Fibroblast of lung (primary cell): ENCODE measurements around the gene PDIA5. TPM values are rescaled to one million over a fixed set of nuclear protein-coding genes. Genes with fewer than 3 reads are reported as not detected.

Experiments
- DNase-seq, 2 donors: peaks; one replicate each; pipeline versions ENCODE4 v3.0.0 to v3.0.0-alpha.2; 2010; ENCODE audit warnings: low read depth in 2 of 2
- H2AFZ ChIP-seq: 2 replicates; pipeline ENCODE4 v1.5.1; 2012; ENCODE audit warnings: low read length, control low read depth, inconsistent platforms
- H3K27ac ChIP-seq: 2 replicates; pipeline ENCODE4 v1.5.1; 2011; ENCODE audit warnings: low read length, control low read depth; ENCODE audit not compliant: insufficient read depth
- H3K27me3 ChIP-seq: 2 replicates; pipeline ENCODE4 v1.5.1; 2011; ENCODE audit warnings: mild to moderate bottlenecking, low read length; ENCODE audit not compliant: control insufficient read depth, insufficient read depth
- H3K36me3 ChIP-seq: 2 replicates; pipeline ENCODE4 v1.5.1; 2011; ENCODE audit warnings: low read length; ENCODE audit not compliant: control insufficient read depth, insufficient read depth
- H3K4me1 ChIP-seq: 2 replicates; pipeline ENCODE4 v1.5.1; 2011; ENCODE audit warnings: low read length; ENCODE audit not compliant: control insufficient read depth, insufficient read depth; ENCODE audit errors: extremely low read depth
- H3K4me2 ChIP-seq: 2 replicates; pipeline ENCODE4 v1.5.1; 2011; ENCODE audit warnings: low read length, control low read depth; ENCODE audit not compliant: insufficient read depth; ENCODE audit errors: extremely low read depth
- H3K4me3 ChIP-seq, 4 experiments: fragments of 200-600 bp in 1 of 4; sonication (generic) in 1 of 4; replicated peaks in 1 of 4; 2 replicates each; pipeline ENCODE4 v1.5.1; 2011 to 2016; ENCODE audit warnings: low read length in 4 of 4, low read depth in 3 of 4, mild to moderate bottlenecking in 3 of 4, control low read depth in 2 of 4, inconsistent platforms in 1 of 4, mixed read lengths in 1 of 4; ENCODE audit not compliant: insufficient read depth in 1 of 4; ENCODE audit errors: control extremely low read depth in 1 of 4
- H3K79me2 ChIP-seq: 2 replicates; pipeline ENCODE4 v1.5.1; 2012; ENCODE audit warnings: mild to moderate bottlenecking, low read length, inconsistent platforms; ENCODE audit not compliant: control insufficient read depth, insufficient read depth
- H3K9ac ChIP-seq: 2 replicates; pipeline ENCODE4 v1.5.1; 2011; ENCODE audit warnings: mild to moderate bottlenecking, low read length, control low read depth; ENCODE audit not compliant: insufficient read depth
- H3K9me3 ChIP-seq: 2 replicates; pipeline ENCODE4 v1.5.1; 2012; ENCODE audit warnings: low read depth, low read length; ENCODE audit not compliant: control insufficient read depth, insufficient read depth
- H4K20me1 ChIP-seq: 2 replicates; pipeline ENCODE4 v1.5.1; 2011; ENCODE audit warnings: low read length; ENCODE audit not compliant: control insufficient read depth, insufficient read depth; ENCODE audit errors: extremely low read depth
- CTCF ChIP-seq, 2 donors: IDR thresholded peaks in 1 of 2; conservative IDR thresholded peaks in 1 of 2; 1 replicate in 1 of 2; 2 replicates in 1 of 2; pipeline ENCODE4 v1.5.1; 2011 to 2012; ENCODE audit warnings: low read length in 2 of 2, control low read depth in 1 of 2, inconsistent platforms in 1 of 2, low read depth in 1 of 2, mild to moderate bottlenecking in 1 of 2
- EZH2 ChIP-seq: IDR thresholded peaks from 2 replicates; pipeline ENCODE4 v1.5.1; 2012; ENCODE audit warnings: low read length, control low read depth, mild to moderate bottlenecking; ENCODE audit errors: missing control alignments
- polyA plus RNA-seq, 2 donors: library from polyadenylated mRNA; depleted of rRNA in 1 of 2; stranded (reverse) in 1 of 2; unstranded in 1 of 2; fragments of >200 nt; gene quantifications; 2 replicates each; pipeline ENCODE4 v1.2.1, GENCODE V29; 2011 to 2012; ENCODE audit warnings: missing spikeins in 1 of 2
- total RNA-seq: library from RNA; depleted of rRNA; stranded (reverse); fragments of >200 nt; gene quantifications from 2 replicates; pipeline ENCODE4 v1.2.1, GENCODE V29; 2014

PDIA5 gene
- total and polyA plus RNA-seq, 2 donors (not counting 1 experiment from before 2014, with no cell fraction given): 27.9 to 51.4 TPM

- H4K20me1 ChIP-seq: no peaks in the 10 kb centered on the region
- no peaks in the 10 kb centered on the region for H3K27me3 ChIP-seq
- no peak for DNase-seq
- H3K79me2 ChIP-seq: peaks cover 50% of the 10 kb centered on the region
- peak overlapping the region; percentile 78 for H3K27ac ChIP-seq
- peaks cover 2% of the 10 kb centered on the region for H3K4me1 ChIP-seq
- H3K9ac ChIP-seq: peak overlapping the region; percentile 90
- TF ChIP-seq EZH2: no peak
- no peak for TF ChIP-seq CTCF (conservative IDR thresholded peaks at IDR 0.05 in 1 of 2, IDR thresholded peaks at IDR 0.05 in 1 of 2; ENCODE audit: low read depth in 1 of 2, low read length in 2 of 2)
- H3K4me3 ChIP-seq: peak overlapping the region; percentile 69 to 90 (median 90)
- H3K4me2 ChIP-seq: peak overlapping the region; percentile 77
- H3K9me3 ChIP-seq: no peaks in the 10 kb centered on the region
- H3K36me3 ChIP-seq: no peaks in the 10 kb centered on the region
- peak overlapping the region; percentile 82 for H2AFZ ChIP-seq
Measured at GRCh38 chr3:123067689-123068600, 1.1 kb downstream of the PDIA5 start.

GRCh38 chr3:123068601-123069381, 2.0 kb downstream of the PDIA5 start:
- H3K4me3 ChIP-seq: peak overlapping the region; percentile 69 to 90 (median 90)
- H4K20me1 ChIP-seq: no peaks in the 10 kb centered on the region
- DNase-seq: no peak
- H3K4me1 ChIP-seq: peaks cover 2% of the 10 kb centered on the region
- H3K36me3 ChIP-seq: no peaks in the 10 kb centered on the region
- no peak overlapping the region for H3K9ac ChIP-seq
- no peaks in the 10 kb centered on the region for H3K27me3 ChIP-seq
- TF ChIP-seq EZH2 (no peak), CTCF (conservative IDR thresholded peaks at IDR 0.05 in 1 of 2, IDR thresholded peaks at IDR 0.05 in 1 of 2; ENCODE audit: low read depth in 1 of 2, low read length in 2 of 2) (no peak)
- H3K4me2 ChIP-seq: peak overlapping the region; percentile 17
- H3K9me3 ChIP-seq: no peaks in the 10 kb centered on the region
- peaks cover 58% of the 10 kb centered on the region for H3K79me2 ChIP-seq
- no peak overlapping the region for H3K27ac ChIP-seq
- H2AFZ ChIP-seq: no peak overlapping the region

GRCh38 chr3:123070510-123070909, 3.7 kb downstream of the PDIA5 start:
- TF ChIP-seq CTCF (conservative IDR thresholded peaks at IDR 0.05 in 1 of 2, IDR thresholded peaks at IDR 0.05 in 1 of 2; ENCODE audit: low read depth in 1 of 2, low read length in 2 of 2): no peak
- TF ChIP-seq EZH2: no peak
- Histone ChIP-seq H3K4me3 (no peak overlapping the region), H3K9me3 (no peaks in the 10 kb centered on the region), H3K79me2 (peaks cover 67% of the 10 kb centered on the region), H3K4me2 (no peak overlapping the region), H3K27me3 (no peaks in the 10 kb centered on the region), H3K36me3 (no peaks in the 10 kb centered on the region), H4K20me1 (peaks cover 3% of the 10 kb centered on the region), H3K9ac (no peak overlapping the region), H3K4me1 (peaks cover 2% of the 10 kb centered on the region), H2AFZ (no peak overlapping the region), H3K27ac (no peak overlapping the region)
- DNase-seq: no peak
